T-helper 22 cell (primary cell): ENCODE results near the gene RTN4R.
"Not testable (repeated sequence)": the region's sequence is repeated elsewhere in the genome, so short reads cannot be mapped to it uniquely, and the experiment has no call there.

Source experiments
- DNase-seq: peaks from one replicate; pipeline ENCODE4 v3.0.0-alpha.2; 2020; ENCODE audit warnings: low read depth

RTN4R gene

GRCh38 chr22:20286784-20287423 lies 18.8 kb upstream of the RTN4R start:
- not testable (repeated sequence) for DNase-seq

- not testable (repeated sequence) for DNase-seq
These were observed 18.2 kb upstream of the RTN4R start for GRCh38 chr22:20286312-20286660.

GRCh38 chr22:20285473-20286311 lies 17.6 kb upstream of the RTN4R start:
- peak; percentile 46 for DNase-seq

DNA sequence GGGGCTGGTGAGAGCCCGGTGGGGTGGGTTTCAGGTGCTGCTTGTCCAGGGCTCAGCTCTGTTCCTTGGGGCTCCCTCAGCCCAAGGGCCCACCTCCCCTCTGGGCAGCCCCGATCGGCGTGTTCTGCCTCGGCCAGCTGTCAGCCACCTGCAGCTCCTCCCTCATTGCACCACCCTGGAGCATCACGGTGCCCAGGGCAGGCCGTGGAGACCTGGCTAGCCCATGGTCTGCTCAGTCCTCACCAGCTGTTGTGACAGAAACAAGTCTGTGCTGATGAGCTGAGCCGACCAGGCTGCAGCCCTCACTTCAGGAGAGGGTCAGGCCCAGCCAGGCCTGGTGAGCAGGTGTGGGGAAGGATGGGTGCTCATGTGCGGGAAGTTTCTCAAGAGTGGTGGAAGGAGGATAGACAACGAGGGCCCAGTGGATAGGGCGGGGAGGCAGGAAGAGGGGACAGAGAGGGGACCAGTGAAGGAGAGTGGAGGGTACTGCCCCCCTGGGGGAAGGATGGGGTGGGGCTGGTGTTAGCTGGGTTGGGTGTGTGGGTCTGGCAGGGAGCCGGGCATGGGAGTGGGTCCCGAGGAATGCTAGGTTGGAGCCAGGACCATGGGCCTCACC lies 16.5 kb upstream of the RTN4R start:
- no peak for DNase-seq

GRCh38 chr22:20283674-20284066 lies 15.6 kb upstream of the RTN4R start:
- DNase-seq = no peak

DNA sequence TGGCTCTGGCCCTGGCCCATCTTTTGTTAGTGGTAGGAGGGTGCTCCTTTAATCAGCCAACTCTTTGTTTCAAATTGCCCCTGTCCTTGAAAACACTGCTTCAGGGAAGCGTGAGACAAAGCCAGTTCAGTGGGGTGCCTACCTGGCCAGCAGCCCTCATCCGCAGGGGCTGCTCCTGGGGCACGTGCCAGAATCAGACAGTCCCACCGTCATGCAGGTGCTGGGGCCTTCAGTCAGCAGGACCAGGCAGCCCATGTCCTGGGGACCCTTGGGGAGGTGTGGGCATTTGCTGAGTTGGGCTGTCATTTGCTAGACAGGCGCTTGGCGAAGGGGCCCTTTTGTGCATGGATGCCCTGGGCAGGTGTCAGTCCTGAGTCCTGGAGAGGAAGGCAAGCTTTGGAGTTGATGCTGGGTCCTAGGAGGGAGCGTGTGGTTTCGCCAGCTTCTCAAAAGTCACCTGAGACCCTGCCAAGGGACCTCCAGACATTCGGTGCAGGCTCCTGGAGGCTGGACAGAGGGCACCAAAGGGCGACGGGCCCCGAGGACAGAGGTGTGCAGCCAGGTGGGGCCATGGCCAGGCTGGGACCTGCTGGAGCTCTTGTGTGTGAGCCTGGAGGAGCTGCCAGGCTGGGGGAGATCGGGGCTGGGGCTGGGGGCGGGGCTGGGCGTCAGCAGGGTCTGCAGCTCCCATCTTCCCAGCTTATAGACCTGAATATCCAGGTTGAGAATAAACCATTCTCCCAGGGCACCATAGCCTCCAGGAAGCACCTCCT lies 15.0 kb upstream of the RTN4R start:
- DNase-seq = no peak

GRCh38 chr22:20281891-20282290 lies 13.8 kb upstream of the RTN4R start:
- no peak for DNase-seq

- DNase-seq = not testable (repeated sequence)
These were observed 13.4 kb upstream of the RTN4R start for GRCh38 chr22:20281473-20281872.

DNA sequence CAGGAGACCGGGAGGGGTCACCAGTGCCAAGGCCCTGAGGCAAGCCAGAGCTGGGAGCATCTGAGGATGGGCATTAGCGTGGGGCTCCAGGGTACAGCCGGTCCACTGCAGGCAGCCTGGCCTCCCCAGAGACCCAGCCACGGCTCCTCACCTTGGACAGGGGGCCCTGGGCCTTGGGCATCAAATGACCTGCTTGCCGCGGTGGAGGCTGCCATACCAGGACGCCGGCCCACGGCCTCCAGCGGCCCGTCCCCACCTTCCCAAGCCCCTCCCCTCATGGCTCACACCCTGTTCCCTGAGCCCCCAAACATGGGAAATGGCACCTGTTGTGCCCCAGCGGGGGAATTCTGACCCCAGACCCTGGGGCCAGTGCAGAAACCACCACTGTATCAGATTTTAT lies 12.7 kb upstream of the RTN4R start:
- DNase-seq = no peak

DNA sequence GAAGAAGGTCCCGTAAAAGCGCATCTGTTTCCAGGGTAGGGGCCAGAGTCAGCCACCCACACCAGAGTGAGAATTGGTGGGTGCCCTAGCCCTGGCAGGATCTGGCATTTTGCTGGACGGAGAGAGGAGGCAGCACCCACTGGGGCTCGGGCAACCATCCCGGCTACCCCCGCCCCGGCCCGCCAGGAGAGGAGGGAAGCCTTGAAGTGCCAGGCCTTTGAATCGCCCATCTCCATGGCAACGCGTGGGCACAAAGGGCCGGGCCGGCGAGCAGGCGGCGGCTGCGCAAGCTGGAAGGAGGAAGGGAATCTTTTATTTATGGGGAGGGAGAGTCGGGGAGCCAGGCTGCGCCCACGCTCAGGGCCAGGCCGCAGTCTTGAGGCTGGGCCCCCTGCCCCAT lies 12.0 kb upstream of the RTN4R start:
- DNase-seq = not testable (repeated sequence)

GRCh38 chr22:20279662-20280134 lies 11.6 kb upstream of the RTN4R start:
- no peak for DNase-seq

- DNase-seq = not testable (repeated sequence)
These were observed 10.8 kb upstream of the RTN4R start for GRCh38 chr22:20278726-20279490.

DNA sequence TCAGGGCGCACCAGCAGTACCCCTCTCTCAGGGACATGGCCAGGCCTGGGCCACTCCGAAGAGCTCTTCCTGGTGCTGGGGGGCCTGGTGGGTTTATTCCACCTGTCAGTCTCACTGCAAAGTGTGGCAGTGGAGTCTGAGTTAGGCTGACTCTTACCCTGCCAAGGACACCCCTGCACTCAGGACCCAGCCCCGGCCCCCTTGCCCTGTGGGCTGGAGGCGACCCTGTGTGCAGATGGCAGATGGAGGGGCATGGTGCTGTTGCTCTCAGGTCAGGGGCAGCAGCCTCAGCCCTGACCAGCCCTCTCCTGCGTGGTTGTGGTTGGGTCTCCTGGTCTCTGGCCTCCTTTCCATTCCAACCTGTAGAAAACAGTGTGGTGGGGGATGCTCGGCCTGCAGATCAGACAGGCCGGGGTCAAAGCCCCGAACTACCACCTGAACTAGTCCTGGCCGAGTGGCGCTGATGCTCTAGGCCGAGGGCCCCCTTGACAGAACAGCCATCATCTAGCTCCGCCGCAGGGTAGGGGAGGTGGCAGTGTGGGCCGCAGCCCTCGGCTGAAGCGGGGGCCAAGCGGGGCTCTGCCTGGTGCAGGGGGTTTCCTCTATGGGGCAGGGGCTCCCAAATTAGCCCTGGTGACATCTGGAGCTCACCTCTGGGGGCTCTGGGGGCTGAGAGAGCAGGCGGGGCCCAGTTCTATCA lies 10.0 kb upstream of the RTN4R start:
- DNase-seq = not testable (repeated sequence)

DNA sequence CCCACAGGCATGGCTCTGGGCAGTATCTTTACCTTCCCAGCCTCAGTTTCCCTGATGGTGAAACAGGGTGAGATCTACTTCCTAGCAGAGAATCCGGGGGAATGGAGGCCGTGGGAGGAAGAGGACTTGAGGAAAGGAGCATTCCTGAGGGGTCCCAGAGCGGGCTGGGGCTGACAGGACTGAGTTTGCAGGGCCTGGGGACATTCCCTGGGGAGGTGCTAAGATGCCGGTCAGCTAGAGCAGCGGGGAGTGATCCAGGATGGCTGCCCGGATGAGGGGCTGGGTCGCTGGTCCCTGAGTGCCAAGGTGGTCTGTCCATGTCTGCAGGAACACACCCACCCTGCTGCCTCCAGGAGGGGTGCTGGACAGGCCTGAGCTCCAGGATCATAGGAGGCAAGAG lies 8.3 kb upstream of the RTN4R start:
- DNase-seq = no peak

- no peak for DNase-seq
These were observed 7.7 kb upstream of the RTN4R start for GRCh38 chr22:20275836-20276235.

- DNase-seq = not testable (repeated sequence)
These were observed 7.2 kb upstream of the RTN4R start for GRCh38 chr22:20275325-20275724.

DNA sequence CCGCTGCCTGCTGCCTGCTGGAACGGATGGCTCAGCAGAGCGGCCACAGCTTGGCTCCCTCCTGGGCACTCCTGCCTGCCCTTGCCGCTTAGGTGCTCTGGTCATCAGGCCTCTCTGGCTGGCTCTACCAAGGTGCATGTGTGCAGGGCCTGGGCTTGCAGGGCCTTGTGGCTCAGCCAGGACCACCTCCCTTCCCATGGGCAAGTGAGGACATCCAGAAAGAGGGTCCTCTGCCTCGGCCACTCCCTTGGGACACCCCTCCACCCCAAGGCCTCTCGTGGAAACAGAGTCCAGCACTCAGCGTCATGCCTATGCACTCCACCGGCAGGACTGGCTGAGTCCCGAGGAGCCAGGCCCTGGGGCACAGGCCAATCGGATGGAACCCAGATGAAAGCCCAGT lies 6.3 kb upstream of the RTN4R start:
- not testable (repeated sequence) for DNase-seq

DNA sequence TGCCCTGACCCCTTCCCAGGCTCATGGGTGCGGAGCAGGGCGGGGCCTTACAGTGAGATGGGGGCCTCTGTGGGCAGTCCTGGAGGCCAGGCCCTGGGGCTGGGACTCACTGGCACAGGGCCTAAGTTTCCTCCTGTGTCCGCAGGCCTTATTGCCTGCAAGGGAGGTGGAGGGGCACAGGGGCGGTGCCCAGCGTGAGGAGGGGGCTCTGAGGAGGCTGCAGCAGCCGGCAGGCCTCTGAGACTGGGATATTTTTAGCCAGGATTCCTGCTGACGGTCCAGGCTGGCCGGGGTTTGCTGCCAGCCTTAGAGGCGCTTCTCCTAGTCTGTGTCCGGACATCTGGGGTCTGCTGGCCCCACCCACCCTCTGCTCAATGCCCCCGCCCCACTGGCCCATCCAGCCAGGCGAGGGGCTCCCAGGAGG lies 5.7 kb upstream of the RTN4R start:
- DNase-seq = no peak

DNA sequence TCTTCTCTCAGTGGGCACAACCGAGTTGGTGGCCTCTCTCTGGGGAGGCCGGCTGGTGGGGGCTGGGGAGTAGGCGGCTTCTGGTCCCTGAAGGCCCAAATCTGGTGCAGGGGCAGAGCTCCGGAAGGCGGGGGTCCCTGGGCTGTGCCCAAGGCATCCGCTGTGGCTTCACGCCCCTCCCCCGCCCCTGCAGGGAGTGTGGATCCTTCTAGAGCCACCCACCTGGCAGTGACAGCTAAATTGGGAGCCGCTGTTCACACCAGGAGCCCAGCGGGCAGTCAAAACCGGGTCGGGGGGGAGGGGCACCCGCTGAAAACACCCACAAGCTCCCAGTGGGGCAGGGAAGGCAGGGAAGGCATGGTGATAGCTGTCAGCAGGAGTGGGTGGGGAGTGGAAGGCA lies 4.6 kb upstream of the RTN4R start:
- no peak for DNase-seq

DNA sequence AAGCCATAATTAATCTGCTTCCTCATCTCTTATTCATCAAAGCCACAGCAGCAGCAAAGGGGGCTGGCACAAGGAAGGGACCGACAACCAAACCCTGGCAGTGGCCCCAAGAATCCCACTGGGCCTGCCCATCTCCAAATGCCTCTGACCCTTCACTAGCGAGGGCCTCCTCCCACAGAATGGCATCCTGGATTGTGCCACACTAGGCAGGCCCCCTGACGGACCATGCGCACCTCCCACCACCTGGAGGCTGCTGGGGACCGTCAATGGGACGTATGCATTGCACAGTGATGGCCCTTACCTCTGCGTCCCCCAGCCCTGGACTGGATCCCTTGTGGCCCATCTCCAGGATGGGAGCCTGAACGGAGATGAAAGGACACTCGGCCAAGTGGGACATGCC lies 4.1 kb upstream of the RTN4R start:
- DNase-seq = no peak
